Measurements from ENCODE around the gene IL17REL.

The IL17REL gene

GRCh38 chr22:49968831-49969661 is 43.5 kb downstream of the IL17REL start:
- no peaks in the 10 kb centered on the region; the same call in 1 of the 2 replicates for H3K27me3 ChIP-seq
- peak; percentile 12 for DNase-seq
- H3K9me3 ChIP-seq, result no peaks in the 10 kb centered on the region; the same call in 1 of the 2 replicates
- no peaks in the 10 kb centered on the region; the same call in 1 of the 2 replicates for H3K36me3 ChIP-seq
- H3K4me1 ChIP-seq, result peaks cover 15% of the 10 kb centered on the region
- TF ChIP-seq, protein P1, sequence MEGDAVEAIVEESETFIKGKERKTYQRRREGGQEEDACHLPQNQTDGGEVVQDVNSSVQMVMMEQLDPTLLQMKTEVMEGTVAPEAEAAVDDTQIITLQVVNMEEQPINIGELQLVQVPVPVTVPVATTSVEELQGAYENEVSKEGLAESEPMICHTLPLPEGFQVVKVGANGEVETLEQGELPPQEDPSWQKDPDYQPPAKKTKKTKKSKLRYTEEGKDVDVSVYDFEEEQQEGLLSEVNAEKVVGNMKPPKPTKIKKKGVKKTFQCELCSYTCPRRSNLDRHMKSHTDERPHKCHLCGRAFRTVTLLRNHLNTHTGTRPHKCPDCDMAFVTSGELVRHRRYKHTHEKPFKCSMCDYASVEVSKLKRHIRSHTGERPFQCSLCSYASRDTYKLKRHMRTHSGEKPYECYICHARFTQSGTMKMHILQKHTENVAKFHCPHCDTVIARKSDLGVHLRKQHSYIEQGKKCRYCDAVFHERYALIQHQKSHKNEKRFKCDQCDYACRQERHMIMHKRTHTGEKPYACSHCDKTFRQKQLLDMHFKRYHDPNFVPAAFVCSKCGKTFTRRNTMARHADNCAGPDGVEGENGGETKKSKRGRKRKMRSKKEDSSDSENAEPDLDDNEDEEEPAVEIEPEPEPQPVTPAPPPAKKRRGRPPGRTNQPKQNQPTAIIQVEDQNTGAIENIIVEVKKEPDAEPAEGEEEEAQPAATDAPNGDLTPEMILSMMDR (IDR thresholded peaks at IDR 0.05; ENCODE audit: low read depth, low read length), result no peak
- no peak overlapping the region for H3K4me3 ChIP-seq (ENCODE audit: low read depth, low read length)

DNA sequence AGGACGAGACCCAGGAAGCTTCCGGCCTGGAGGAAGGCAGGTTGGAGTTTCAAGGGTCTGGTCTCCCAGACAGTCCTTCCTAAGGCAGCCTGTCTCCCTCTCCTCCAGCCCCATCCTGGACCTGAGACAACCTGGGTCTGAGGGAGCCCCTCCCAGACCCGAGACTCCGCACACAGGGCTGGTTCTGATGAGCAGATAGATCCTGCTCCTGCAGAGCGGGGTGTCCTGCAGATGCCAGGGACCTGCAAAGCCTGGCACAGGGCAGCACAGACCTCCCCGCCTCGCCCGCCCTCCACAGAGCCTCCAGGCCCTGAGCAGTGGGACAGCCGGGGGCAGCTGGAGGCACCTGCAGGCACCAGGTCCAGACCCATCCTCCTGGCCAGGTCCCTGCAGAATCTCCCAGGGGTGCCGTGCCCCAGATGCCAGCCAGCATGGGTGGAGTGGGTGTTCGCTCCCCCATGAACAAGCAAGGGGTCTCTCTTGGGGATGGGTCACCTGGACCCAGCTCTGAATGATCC is 44.2 kb downstream of the IL17REL start:
- no peaks in the 10 kb centered on the region; the same call in 1 of the 2 replicates for H3K27me3 ChIP-seq
- H3K36me3 ChIP-seq, result peaks cover 4% of the 10 kb centered on the region
- H3K4me1 ChIP-seq, result peaks cover 15% of the 10 kb centered on the region
- peak; percentile 7 for DNase-seq
- no peaks in the 10 kb centered on the region; the same call in 1 of the 2 replicates for H3K9me3 ChIP-seq
- no peak overlapping the region for H3K4me3 ChIP-seq (ENCODE audit: low read depth, low read length)
- TF ChIP-seq, protein P1 (IDR thresholded peaks at IDR 0.05; ENCODE audit: low read depth, low read length), result no peak

DNA sequence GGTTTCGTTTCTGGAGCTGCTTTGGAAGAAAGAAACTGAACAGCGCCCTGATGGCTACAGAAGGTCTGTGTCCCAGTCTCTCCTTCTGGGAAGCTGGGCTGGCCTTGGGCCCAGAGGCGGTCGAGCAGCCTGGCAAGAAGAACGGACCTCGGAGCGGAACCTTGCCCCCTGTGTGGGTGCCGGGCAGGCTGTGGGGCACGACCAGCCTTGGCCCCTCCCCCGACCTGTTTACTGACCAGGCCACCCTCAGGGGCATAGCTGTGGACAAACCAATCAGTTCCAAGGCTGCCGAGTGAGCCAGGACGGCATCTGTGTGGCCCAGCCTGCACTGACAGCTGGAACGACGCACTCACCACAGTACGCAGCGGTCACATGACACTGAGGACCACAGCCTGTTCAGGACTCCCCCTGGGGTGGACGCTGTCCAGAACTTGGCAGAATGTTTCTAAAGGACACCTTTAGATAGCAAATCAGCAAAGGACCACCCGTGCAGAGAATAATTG is 44.8 kb downstream of the IL17REL start:
- Histone ChIP-seq H3K4me1 (peaks cover 21% of the 10 kb centered on the region), H3K4me3 (ENCODE audit: low read depth, low read length) (no peak overlapping the region), H3K36me3 (peaks cover 10% of the 10 kb centered on the region), H3K9me3 (no peaks in the 10 kb centered on the region; the same call in 1 of the 2 replicates), H3K27me3 (no peaks in the 10 kb centered on the region; the same call in 1 of the 2 replicates)
- TF ChIP-seq, protein P1 (IDR thresholded peaks at IDR 0.05; ENCODE audit: low read depth, low read length), result no peak
- peak; percentile 28 for DNase-seq

DNA sequence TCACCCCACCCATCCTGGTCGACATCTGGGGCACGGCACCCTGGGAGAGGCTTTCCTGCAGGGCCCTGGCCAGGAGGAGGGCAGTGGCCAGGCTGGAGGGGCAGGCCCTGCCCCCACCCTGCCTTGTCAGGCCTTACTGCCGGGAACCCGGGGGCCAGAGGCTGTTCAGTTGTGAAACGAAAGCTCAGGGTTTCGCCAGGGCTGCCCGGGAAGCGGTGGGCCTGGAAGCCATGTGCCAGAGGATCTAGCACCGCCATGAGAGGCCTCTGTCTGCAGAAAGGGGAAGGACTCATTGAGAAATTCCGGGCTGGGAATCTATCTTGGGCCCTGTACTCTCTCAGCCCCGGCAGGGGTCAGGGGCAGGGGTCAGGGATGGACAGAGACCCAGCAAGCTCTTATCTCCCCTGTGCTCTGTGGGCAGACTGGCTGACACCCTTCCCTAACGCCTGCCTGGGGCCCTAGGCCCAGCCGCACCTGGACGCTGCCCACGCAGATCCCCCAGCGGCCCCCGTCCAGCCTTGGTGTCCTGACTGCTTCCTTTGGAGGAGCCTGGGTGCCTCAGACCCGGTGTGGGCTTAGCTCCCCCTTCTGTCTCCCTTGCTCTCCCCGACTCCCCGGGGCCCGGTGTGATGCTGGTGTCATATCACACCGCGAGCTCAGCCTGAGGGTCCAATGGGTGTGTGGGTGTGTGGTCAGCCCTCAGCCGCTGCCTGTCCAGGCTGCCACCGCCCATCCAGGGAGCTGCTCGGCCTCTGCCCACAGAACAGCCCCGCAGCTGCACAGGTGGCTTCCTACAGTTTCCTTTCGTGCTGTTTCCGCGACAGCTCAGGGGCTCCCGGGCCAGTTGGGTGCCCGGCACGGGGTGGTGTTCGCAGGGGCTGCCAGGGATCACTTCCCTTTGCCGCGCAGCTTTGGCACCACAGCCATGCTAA is 45.5 kb downstream of the IL17REL start:
- TF ChIP-seq, protein P1 (IDR thresholded peaks at IDR 0.05; ENCODE audit: low read depth, low read length), result no peak
- Histone ChIP-seq H3K36me3 (peaks cover 14% of the 10 kb centered on the region), H3K4me3 (ENCODE audit: low read depth, low read length) (no peak overlapping the region), H3K27me3 (no peaks in the 10 kb centered on the region; the same call in 1 of the 2 replicates), H3K4me1 (peaks cover 23% of the 10 kb centered on the region), H3K9me3 (no peaks in the 10 kb centered on the region)
- peak; percentile 31 for DNase-seq

DNA sequence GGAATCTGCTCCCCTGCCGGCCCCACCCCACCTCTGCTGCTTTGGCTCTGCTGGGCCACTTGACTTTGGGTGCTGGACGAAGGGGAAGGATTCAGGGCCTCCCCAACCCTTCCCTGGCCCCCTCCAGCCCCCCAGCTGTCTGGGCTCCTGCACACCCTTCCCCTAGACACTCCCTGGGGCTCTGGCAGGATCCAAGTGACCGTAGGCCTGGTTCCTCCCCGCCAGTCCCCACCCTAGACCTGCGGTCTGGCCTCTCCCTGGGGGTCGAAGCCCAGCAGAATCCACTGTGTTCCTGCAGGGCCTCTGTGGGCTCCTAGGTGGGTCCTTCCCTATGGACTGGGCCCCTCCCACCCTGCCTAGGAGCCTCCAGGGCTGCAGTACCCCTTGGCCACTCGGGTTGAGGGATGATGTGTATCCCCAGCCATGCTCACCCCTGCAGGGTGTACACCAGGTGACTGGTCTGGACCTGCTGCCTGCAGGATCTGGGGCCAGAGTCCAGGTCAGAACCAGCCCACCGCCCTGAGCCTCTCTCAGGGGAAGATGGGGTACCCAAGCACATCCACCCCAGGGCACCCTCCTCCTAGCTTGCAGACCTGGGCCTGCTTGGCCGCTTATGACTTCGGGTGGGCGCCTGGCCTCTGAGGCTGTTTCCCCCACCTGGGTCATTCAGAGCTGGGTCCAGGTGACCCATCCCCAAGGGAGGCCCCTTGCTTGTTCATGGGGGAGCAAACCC is 46.4 kb downstream of the IL17REL start:
- Histone ChIP-seq H3K4me3 (ENCODE audit: low read depth, low read length) (no peak overlapping the region), H3K36me3 (peaks cover 21% of the 10 kb centered on the region), H3K27me3 (no peaks in the 10 kb centered on the region), H3K4me1 (peaks cover 23% of the 10 kb centered on the region), H3K9me3 (no peaks in the 10 kb centered on the region)
- TF ChIP-seq, protein P1 (IDR thresholded peaks at IDR 0.05; ENCODE audit: low read depth, low read length), result no peak
- peak; percentile 12 for DNase-seq
